H9 (cell line): ENCODE data around the gene TXNDC9. TPM values are rescaled to one million over a fixed set of nuclear protein-coding genes. Genes with fewer than 3 reads are reported as not detected.

Experiments
- DNase-seq: peaks from one replicate; pipeline ENCODE4 v3.0.0-alpha.2; 2017
- H2AFZ ChIP-seq: one replicate; pipeline ENCODE4 v1.6.1; 2013; ENCODE audit warnings: mild to moderate bottlenecking, low read length, control low read depth, moderate library complexity
- H2AK5ac ChIP-seq: 2 replicates; pipeline ENCODE4 v1.6.1; 2013; ENCODE audit warnings: low read length, control low read depth, mixed read lengths; ENCODE audit not compliant: insufficient read length
- H2BK120ac ChIP-seq: one replicate; pipeline ENCODE4 v1.6.1; 2013; ENCODE audit warnings: low read depth, mild to moderate bottlenecking, low read length, control low read depth, inconsistent platforms; ENCODE audit not compliant: poor library complexity, severe bottlenecking
- H2BK12ac ChIP-seq: 2 replicates; pipeline ENCODE4 v1.6.1; 2013; ENCODE audit warnings: low read length, control low read depth, mixed read lengths, low read depth; ENCODE audit not compliant: insufficient read length
- H2BK15ac ChIP-seq: 2 replicates; pipeline ENCODE4 v1.6.1; 2013; ENCODE audit warnings: low read depth, low read length, control low read depth
- H2BK20ac ChIP-seq: one replicate; pipeline ENCODE4 v1.6.1; 2013; ENCODE audit warnings: low read depth, mild to moderate bottlenecking, low read length, control low read depth, inconsistent platforms; ENCODE audit not compliant: poor library complexity, severe bottlenecking
- H2BK5ac ChIP-seq: 2 replicates; pipeline ENCODE4 v1.6.1; 2013; ENCODE audit warnings: low read length, control low read depth, mixed read lengths; ENCODE audit not compliant: insufficient read length
- H3K14ac ChIP-seq: 2 replicates; pipeline ENCODE4 v1.6.1; 2013; ENCODE audit warnings: low read length, control low read depth; ENCODE audit not compliant: insufficient read depth
- H3K18ac ChIP-seq: 2 replicates; pipeline ENCODE4 v1.6.1; 2013; ENCODE audit warnings: low read depth, mild to moderate bottlenecking, mixed read lengths, low read length, control low read depth; ENCODE audit not compliant: insufficient read length
- H3K23ac ChIP-seq: 2 replicates; pipeline ENCODE4 v1.6.1; 2013; ENCODE audit warnings: low read length, control low read depth, mixed read lengths, low read depth; ENCODE audit not compliant: insufficient read length
- H3K23me2 ChIP-seq: 2 replicates; pipeline ENCODE4 v1.6.1; 2013; ENCODE audit warnings: low read depth, mild to moderate bottlenecking, mixed read lengths, low read length, control low read depth; ENCODE audit not compliant: insufficient read length, poor library complexity, severe bottlenecking
- H3K27ac ChIP-seq: 2 replicates; pipeline ENCODE4 v1.5.1; 2013; ENCODE audit warnings: low read length, control low read depth, mixed read lengths, low read depth; ENCODE audit not compliant: insufficient read length
- H3K27me3 ChIP-seq: 2 replicates; pipeline ENCODE4 v1.6.1; 2013; ENCODE audit warnings: low read length, control low read depth, inconsistent platforms; ENCODE audit not compliant: insufficient read depth
- H3K4ac ChIP-seq: 2 replicates; pipeline ENCODE4 v1.6.1; 2013; ENCODE audit warnings: low read depth, mild to moderate bottlenecking, control low read depth, inconsistent platforms, low read length, moderate library complexity
- H3K4me1 ChIP-seq: 2 replicates; pipeline ENCODE4 v1.6.1; 2013; ENCODE audit warnings: low read length, control low read depth, inconsistent platforms; ENCODE audit not compliant: insufficient read depth
- H3K4me2 ChIP-seq: 2 replicates; pipeline ENCODE4 v1.6.1; 2013; ENCODE audit warnings: low read length, control low read depth, mixed read lengths; ENCODE audit not compliant: insufficient read length, insufficient read depth
- H3K56ac ChIP-seq: 2 replicates; pipeline ENCODE4 v1.6.1; 2013; ENCODE audit warnings: low read depth, mild to moderate bottlenecking, mixed read lengths, low read length, control low read depth; ENCODE audit not compliant: insufficient read length
- H3K79me1 ChIP-seq: 2 replicates; pipeline ENCODE4 v1.6.1; 2013; ENCODE audit warnings: low read depth, mild to moderate bottlenecking, moderate library complexity, low read length, control low read depth, inconsistent platforms; ENCODE audit not compliant: insufficient read depth, poor library complexity, severe bottlenecking
- H3K79me2 ChIP-seq: 2 replicates; pipeline ENCODE4 v1.6.1; 2013; ENCODE audit warnings: low read length, control low read depth, inconsistent platforms; ENCODE audit not compliant: insufficient read depth
- H3K9ac ChIP-seq: 2 replicates; pipeline ENCODE4 v1.6.1; 2013; ENCODE audit warnings: low read length, control low read depth, mixed read lengths; ENCODE audit not compliant: insufficient read length; ENCODE audit errors: extremely low read depth
- H3K9me3 ChIP-seq: one replicate; pipeline ENCODE4 v1.6.1; 2013; ENCODE audit warnings: low read depth, low read length, inconsistent platforms; ENCODE audit not compliant: control insufficient read depth
- H3T11ph ChIP-seq: one replicate; pipeline ENCODE4 v1.6.1; 2013; ENCODE audit warnings: mild to moderate bottlenecking, low read length, control low read depth, inconsistent platforms
- H4K20me1 ChIP-seq: one replicate; pipeline ENCODE4 v1.6.1; 2013; ENCODE audit not compliant: control insufficient read depth, insufficient read length, insufficient read depth
- H4K5ac ChIP-seq: 2 replicates; pipeline ENCODE4 v1.6.1; 2013; ENCODE audit warnings: low read depth, mild to moderate bottlenecking, mixed read lengths, low read length, control low read depth; ENCODE audit not compliant: insufficient read length
- H4K8ac ChIP-seq: replicated peaks from 2 replicates; pipeline ENCODE4 v1.6.1; 2013; ENCODE audit warnings: low read length, control low read depth, mixed read lengths, low read depth; ENCODE audit not compliant: insufficient read length
- H4K91ac ChIP-seq: 2 replicates; pipeline ENCODE4 v1.6.1; 2013; ENCODE audit warnings: low read depth, mild to moderate bottlenecking, moderate library complexity, mixed read lengths, low read length, control low read depth; ENCODE audit not compliant: insufficient read length
- H3K27ac Mint-ChIP-seq, 3 experiments: 2 replicates in 2 of 3; 3 replicates in 1 of 3; pipeline ENCODE4 v1.8.0; 2020 to 2021; ENCODE audit warnings: mixed read lengths in 3 of 3, mild to moderate bottlenecking in 1 of 3, moderate library complexity in 1 of 3
- H3K27me3 Mint-ChIP-seq: 2 replicates; pipeline ENCODE4 v1.8.0; 2021; ENCODE audit warnings: low read depth, mild to moderate bottlenecking, moderate library complexity, mixed read lengths
- H3K36me3 Mint-ChIP-seq, 3 experiments: 2 replicates in 2 of 3; 3 replicates in 1 of 3; pipeline ENCODE4 v1.8.0; 2020 to 2021; ENCODE audit warnings: low read depth in 3 of 3, mixed read lengths in 3 of 3; ENCODE audit not compliant: insufficient read depth in 1 of 3
- H3K4me1 Mint-ChIP-seq, 2 experiments: 2 replicates each; pipeline ENCODE4 v1.8.0; 2020; ENCODE audit warnings: mixed read lengths in 2 of 2
- H3K4me3 Mint-ChIP-seq, 2 experiments: 2 replicates in 1 of 2; 3 replicates in 1 of 2; pipeline ENCODE4 v1.8.0; 2020 to 2021; ENCODE audit warnings: mild to moderate bottlenecking in 2 of 2, mixed read lengths in 2 of 2, moderate library complexity in 1 of 2
- H3K9me3 Mint-ChIP-seq, 2 experiments: 2 replicates in 1 of 2; 3 replicates in 1 of 2; pipeline ENCODE4 v1.8.0; 2020; ENCODE audit warnings: mild to moderate bottlenecking in 2 of 2, mixed read lengths in 2 of 2, moderate library complexity in 1 of 2
- CTCF ChIP-seq: fragments of 200-600 bp; sonication (generic); conservative IDR thresholded peaks from 3 replicates; pipeline ENCODE4 v1.8.0; 2021; ENCODE audit warnings: antibody characterized with exemption, mild to moderate bottlenecking
- WGBS: extraction: QIAGEN DNeasy Blood & Tissue Kit; methylation state at CpG from one replicate; pipeline ENCODE4 v1.1.7; 2013; ENCODE audit warnings: missing lambda C conversion rate, low lambda C conversion rate, mixed read lengths; ENCODE audit not compliant: insufficient read length; ENCODE audit errors: extremely low coverage; 5-methylcytosine and 5-hydroxymethylcytosine counted together
- total RNA-seq: library from RNA; stranded (reverse); gene quantifications from 2 replicates; pipeline ENCODE4 v1.2.1, GENCODE V29; 2021

Gene TXNDC9
- total RNA-seq, 1 experiment from 2014 or later: 37.7 TPM

GRCh38 chr2:99365661-99366060 is 29.5 kb upstream of the TXNDC9 start:
- H3K14ac ChIP-seq: no peak overlapping the region
- no peak overlapping the region for H3T11ph ChIP-seq
- no peak overlapping the region for H3K18ac ChIP-seq
- no peak overlapping the region for H4K5ac ChIP-seq
- Mint-ChIP-seq H3K4me3 (no peak overlapping the region), H3K27me3 (no peaks in the 10 kb centered on the region), H3K9me3 (no peaks in the 10 kb centered on the region), H3K27ac (no peak overlapping the region), H3K4me1 (no peaks in the 10 kb centered on the region), H3K36me3 (peaks cover 33 to 76% (median 76%) of the 10 kb centered on the region in 3 experiments; a peak in 6 of 7 replicates)
- H3K9me3 ChIP-seq: no peaks in the 10 kb centered on the region
- no peaks in the 10 kb centered on the region for H3K79me2 ChIP-seq
- H4K20me1 ChIP-seq: no peaks in the 10 kb centered on the region
- H2AFZ ChIP-seq: no peak overlapping the region
- no peak overlapping the region for H3K4me2 ChIP-seq
- no peak overlapping the region for H2BK12ac ChIP-seq
- no peak overlapping the region for H2BK20ac ChIP-seq
- H3K23me2 ChIP-seq: no peaks in the 10 kb centered on the region
- DNase-seq: no peak
- no peak overlapping the region for H3K27ac ChIP-seq
- no peak overlapping the region for H3K23ac ChIP-seq
- H4K91ac ChIP-seq: no peak overlapping the region
- H2BK120ac ChIP-seq: no peak overlapping the region
- H3K27me3 ChIP-seq: no peaks in the 10 kb centered on the region
- H4K8ac ChIP-seq: no peak overlapping the region
- H3K56ac ChIP-seq: no peak overlapping the region
- no peak for TF ChIP-seq CTCF
- no peak overlapping the region for H3K9ac ChIP-seq
- no peak overlapping the region for H3K4ac ChIP-seq
- no peaks in the 10 kb centered on the region for H3K79me1 ChIP-seq
- no peak overlapping the region for H2BK15ac ChIP-seq
- WGBS: no CpG with 5 or more reads among the region's 2 CpGs
- no peak overlapping the region for H2BK5ac ChIP-seq
- no peak overlapping the region for H2AK5ac ChIP-seq
- no peaks in the 10 kb centered on the region for H3K4me1 ChIP-seq
